Activated naive CD8-positive, alpha-beta T cell treated with anti-CD3 and anti-CD28 coated beads for 36 hours (primary cell): ENCODE measurements around the gene ERC2. TPM values are rescaled to one million over a fixed set of nuclear protein-coding genes. Genes with fewer than 3 reads are reported as not detected.

ENCODE experiments used
- DNase-seq: peaks from one replicate; pipeline ENCODE4 v3.0.0; 2021
- H3K27ac Mint-ChIP-seq: one replicate; pipeline ENCODE4 v1.8.0; 2022; ENCODE audit warnings: mild to moderate bottlenecking, moderate library complexity, mixed read lengths
- H3K27me3 Mint-ChIP-seq: one replicate; pipeline ENCODE4 v1.8.0; 2022; ENCODE audit warnings: mild to moderate bottlenecking, mixed read lengths
- H3K36me3 Mint-ChIP-seq: one replicate; pipeline ENCODE4 v1.8.0; 2021; ENCODE audit warnings: mild to moderate bottlenecking, mixed read lengths
- H3K4me1 Mint-ChIP-seq: one replicate; pipeline ENCODE4 v1.8.0; 2021; ENCODE audit warnings: mixed read lengths
- H3K4me3 Mint-ChIP-seq: one replicate; pipeline ENCODE4 v1.8.0; 2022; ENCODE audit warnings: mild to moderate bottlenecking, moderate library complexity, mixed read lengths
- H3K9me3 Mint-ChIP-seq: one replicate; pipeline ENCODE4 v1.8.0; 2022; ENCODE audit warnings: mixed read lengths
- total RNA-seq, 2 experiments: library from RNA; stranded (reverse); gene quantifications; one replicate each; pipeline ENCODE4 v1.2.3, GENCODE V29; 2021

ERC2 gene
- total RNA-seq, 2 experiments from 2014 or later = not detected

- no peaks in the 10 kb centered on the region for H3K4me1 Mint-ChIP-seq
- H3K27ac Mint-ChIP-seq = no peak overlapping the region
- no peaks in the 10 kb centered on the region for H3K27me3 Mint-ChIP-seq
- no peaks in the 10 kb centered on the region for H3K36me3 Mint-ChIP-seq
- no peak overlapping the region for H3K4me3 Mint-ChIP-seq
- H3K9me3 Mint-ChIP-seq = peaks cover 2% of the 10 kb centered on the region
- DNase-seq = no peak
Measured at GRCh38 chr3:56115199-56115598, 353.1 kb downstream of the ERC2 start.

- peaks cover 2% of the 10 kb centered on the region for H3K9me3 Mint-ChIP-seq
Measured at GRCh38 chr3:56113908-56114307, 354.4 kb downstream of the ERC2 start.

GRCh38 chr3:56113231-56113630 lies 355.0 kb downstream of the ERC2 start:
- Mint-ChIP-seq H3K36me3 (no peaks in the 10 kb centered on the region), H3K27ac (no peak overlapping the region), H3K4me3 (no peak overlapping the region), H3K27me3 (no peaks in the 10 kb centered on the region), H3K9me3 (peaks cover 2% of the 10 kb centered on the region), H3K4me1 (no peaks in the 10 kb centered on the region)
- DNase-seq = no peak

More at GRCh38 chr3:56113908-56114307, 354.4 kb downstream of the ERC2 start:
- no peaks in the 10 kb centered on the region for H3K36me3 Mint-ChIP-seq
- H3K4me3 Mint-ChIP-seq = no peak overlapping the region
- no peak overlapping the region for H3K27ac Mint-ChIP-seq
- H3K4me1 Mint-ChIP-seq = no peaks in the 10 kb centered on the region
- H3K27me3 Mint-ChIP-seq = no peaks in the 10 kb centered on the region
- DNase-seq = no peak

GRCh38 chr3:56111606-56112304 lies 356.5 kb downstream of the ERC2 start:
- Mint-ChIP-seq H3K9me3 (peaks cover 2% of the 10 kb centered on the region), H3K4me1 (no peaks in the 10 kb centered on the region), H3K36me3 (no peaks in the 10 kb centered on the region), H3K4me3 (no peak overlapping the region), H3K27ac (no peak overlapping the region), H3K27me3 (no peaks in the 10 kb centered on the region)
- DNase-seq = no peak

GRCh38 chr3:56110886-56111285 lies 357.4 kb downstream of the ERC2 start:
- Mint-ChIP-seq H3K4me1 (no peaks in the 10 kb centered on the region), H3K4me3 (no peak overlapping the region), H3K27me3 (no peaks in the 10 kb centered on the region), H3K9me3 (peaks cover 2% of the 10 kb centered on the region), H3K27ac (no peak overlapping the region), H3K36me3 (no peaks in the 10 kb centered on the region)
- DNase-seq = no peak

GRCh38 chr3:56107157-56107556 lies 361.1 kb downstream of the ERC2 start:
- H3K27me3 Mint-ChIP-seq = no peaks in the 10 kb centered on the region
- no peaks in the 10 kb centered on the region for H3K9me3 Mint-ChIP-seq
- H3K36me3 Mint-ChIP-seq = no peaks in the 10 kb centered on the region
- no peak overlapping the region for H3K27ac Mint-ChIP-seq
- no peaks in the 10 kb centered on the region for H3K4me1 Mint-ChIP-seq
- no peak for DNase-seq
- no peak overlapping the region for H3K4me3 Mint-ChIP-seq

- peaks cover 1% of the 10 kb centered on the region for H3K9me3 Mint-ChIP-seq
- H3K36me3 Mint-ChIP-seq = no peaks in the 10 kb centered on the region
- no peak overlapping the region for H3K27ac Mint-ChIP-seq
- H3K4me3 Mint-ChIP-seq = no peak overlapping the region
- H3K27me3 Mint-ChIP-seq = no peaks in the 10 kb centered on the region
- DNase-seq = no peak
- H3K4me1 Mint-ChIP-seq = no peaks in the 10 kb centered on the region
Measured at GRCh38 chr3:56102032-56102431, 366.2 kb downstream of the ERC2 start.

GRCh38 chr3:56101576-56101975 lies 366.7 kb downstream of the ERC2 start:
- Mint-ChIP-seq H3K27ac (no peak overlapping the region), H3K4me1 (no peaks in the 10 kb centered on the region), H3K27me3 (no peaks in the 10 kb centered on the region), H3K9me3 (peaks cover 1% of the 10 kb centered on the region), H3K4me3 (no peak overlapping the region), H3K36me3 (no peaks in the 10 kb centered on the region)
- no peak for DNase-seq

- Mint-ChIP-seq H3K36me3 (no peaks in the 10 kb centered on the region), H3K9me3 (peaks cover 1% of the 10 kb centered on the region), H3K4me3 (no peak overlapping the region), H3K4me1 (no peaks in the 10 kb centered on the region), H3K27me3 (no peaks in the 10 kb centered on the region), H3K27ac (no peak overlapping the region)
- no peak for DNase-seq
Measured at GRCh38 chr3:56096999-56097398, 371.3 kb downstream of the ERC2 start.

- H3K36me3 Mint-ChIP-seq = no peaks in the 10 kb centered on the region
- no peaks in the 10 kb centered on the region for H3K4me1 Mint-ChIP-seq
- DNase-seq = no peak
- H3K27me3 Mint-ChIP-seq = no peaks in the 10 kb centered on the region
- H3K27ac Mint-ChIP-seq = no peak overlapping the region
- H3K9me3 Mint-ChIP-seq = peaks cover 1% of the 10 kb centered on the region
- H3K4me3 Mint-ChIP-seq = no peak overlapping the region
Measured at GRCh38 chr3:56094170-56094569, 374.1 kb downstream of the ERC2 start.

GRCh38 chr3:56089739-56090138 lies 378.5 kb downstream of the ERC2 start:
- no peaks in the 10 kb centered on the region for H3K9me3 Mint-ChIP-seq
- no peaks in the 10 kb centered on the region for H3K27me3 Mint-ChIP-seq
- H3K4me3 Mint-ChIP-seq = no peak overlapping the region
- no peaks in the 10 kb centered on the region for H3K36me3 Mint-ChIP-seq
- DNase-seq = no peak
- no peaks in the 10 kb centered on the region for H3K4me1 Mint-ChIP-seq
- H3K27ac Mint-ChIP-seq = no peak overlapping the region

- no peaks in the 10 kb centered on the region for H3K9me3 Mint-ChIP-seq
- no peaks in the 10 kb centered on the region for H3K36me3 Mint-ChIP-seq
- DNase-seq = no peak
- H3K27me3 Mint-ChIP-seq = no peaks in the 10 kb centered on the region
- H3K4me1 Mint-ChIP-seq = no peaks in the 10 kb centered on the region
- no peak overlapping the region for H3K4me3 Mint-ChIP-seq
- no peak overlapping the region for H3K27ac Mint-ChIP-seq
Measured at GRCh38 chr3:56087451-56088053, 380.7 kb downstream of the ERC2 start.

- Mint-ChIP-seq H3K36me3 (no peaks in the 10 kb centered on the region), H3K9me3 (no peaks in the 10 kb centered on the region), H3K4me3 (no peak overlapping the region), H3K27me3 (no peaks in the 10 kb centered on the region), H3K27ac (no peak overlapping the region), H3K4me1 (no peaks in the 10 kb centered on the region)
- DNase-seq = no peak
Measured at GRCh38 chr3:56086355-56086754, 381.9 kb downstream of the ERC2 start.

GRCh38 chr3:56081246-56081645 lies 387.0 kb downstream of the ERC2 start:
- DNase-seq = no peak
- no peak overlapping the region for H3K27ac Mint-ChIP-seq

GRCh38 chr3:56076746-56077145 lies 391.5 kb downstream of the ERC2 start:
- Mint-ChIP-seq H3K36me3 (no peaks in the 10 kb centered on the region), H3K4me3 (no peak overlapping the region), H3K9me3 (no peaks in the 10 kb centered on the region), H3K27me3 (peaks cover 4% of the 10 kb centered on the region), H3K27ac (no peak overlapping the region), H3K4me1 (no peaks in the 10 kb centered on the region)
- no peak for DNase-seq

More at GRCh38 chr3:56081246-56081645, 387.0 kb downstream of the ERC2 start:
- Mint-ChIP-seq H3K4me1 (no peaks in the 10 kb centered on the region), H3K36me3 (no peaks in the 10 kb centered on the region), H3K9me3 (no peaks in the 10 kb centered on the region), H3K4me3 (no peak overlapping the region), H3K27me3 (no peaks in the 10 kb centered on the region)

- H3K27me3 Mint-ChIP-seq = peaks cover 9% of the 10 kb centered on the region
- H3K36me3 Mint-ChIP-seq = no peaks in the 10 kb centered on the region
- no peaks in the 10 kb centered on the region for H3K9me3 Mint-ChIP-seq
- no peak overlapping the region for H3K27ac Mint-ChIP-seq
- no peak for DNase-seq
- no peaks in the 10 kb centered on the region for H3K4me1 Mint-ChIP-seq
- H3K4me3 Mint-ChIP-seq = no peak overlapping the region
Measured at GRCh38 chr3:56075089-56075488, 393.2 kb downstream of the ERC2 start.
